HG03342 (cell line): Measurements from ENCODE around the gene UBE2Q1.
"Not testable (repeated sequence)": the region's sequence is repeated elsewhere in the genome, so short reads cannot be mapped to it uniquely, and the experiment has no call there.

Experiments
- ATAC-seq: cut with Tn5 transposase; IDR thresholded peaks from one replicate; pipeline ENCODE4 v1.9.1; 2021; ENCODE audit warnings: mild to moderate bottlenecking, moderate library complexity; ENCODE audit not compliant: unreplicated experiment

UBE2Q1 gene

DNA sequence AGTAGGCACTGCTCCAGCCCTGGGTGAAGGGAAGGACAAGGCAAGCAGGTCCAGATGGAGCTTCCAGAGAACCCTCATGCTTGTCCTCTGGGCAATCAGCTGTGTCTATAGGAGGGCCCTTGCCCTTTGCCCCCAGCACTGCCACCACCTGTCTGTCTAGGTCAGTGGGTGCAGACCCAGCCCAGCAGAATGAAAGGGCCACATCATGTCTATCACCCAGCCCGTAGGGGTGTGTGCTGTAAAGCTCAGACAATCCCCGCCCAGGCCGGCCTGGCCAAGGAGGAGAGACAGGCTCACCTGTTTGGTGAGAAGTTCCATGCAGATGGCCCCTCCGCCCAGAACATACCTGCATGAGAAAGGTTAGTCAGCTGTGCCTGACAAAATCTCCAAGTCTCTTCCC lies 7.0 kb downstream of the UBE2Q1 start:
- ATAC-seq, result no peak

DNA sequence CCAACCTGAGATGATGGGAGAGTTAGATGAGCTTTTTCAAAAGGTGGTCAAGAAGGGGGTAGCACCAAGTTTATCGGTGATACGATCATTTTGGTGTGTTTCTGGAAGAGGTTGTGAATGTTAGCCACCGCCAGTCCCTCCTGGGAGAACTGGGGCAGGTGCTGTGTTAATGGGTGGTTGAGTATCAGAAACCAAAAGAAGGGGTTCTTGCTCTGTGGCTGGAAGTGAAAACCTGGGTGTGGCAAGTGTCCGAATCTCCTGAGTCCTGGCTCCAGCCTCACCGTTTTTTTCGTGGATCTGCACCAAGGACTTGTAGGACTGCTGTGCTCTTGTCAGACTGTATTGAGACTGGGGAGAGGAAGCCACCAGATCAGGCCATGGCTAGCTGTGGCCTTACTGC lies 7.8 kb downstream of the UBE2Q1 start:
- no peak for ATAC-seq

DNA sequence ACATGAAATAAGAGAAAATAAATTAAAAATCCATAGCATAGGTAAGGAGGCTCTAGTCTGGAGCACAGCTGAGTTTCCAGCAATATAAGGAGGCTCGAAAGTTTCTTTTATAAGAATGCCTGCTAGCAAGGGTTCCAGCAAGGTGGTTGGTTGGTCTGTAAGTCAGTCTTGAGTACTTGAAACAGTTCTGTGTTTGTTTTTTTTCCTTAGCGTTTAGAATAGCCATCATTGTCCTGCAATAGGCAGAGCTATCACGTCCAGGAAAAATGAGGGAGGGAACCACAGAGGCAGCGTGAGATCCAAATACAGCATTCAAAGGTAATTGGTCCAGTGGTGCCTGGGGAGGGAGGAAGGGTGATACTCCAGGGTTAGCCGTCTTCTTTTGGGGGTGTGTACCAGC lies 8.4 kb downstream of the UBE2Q1 start:
- no peak for ATAC-seq

DNA sequence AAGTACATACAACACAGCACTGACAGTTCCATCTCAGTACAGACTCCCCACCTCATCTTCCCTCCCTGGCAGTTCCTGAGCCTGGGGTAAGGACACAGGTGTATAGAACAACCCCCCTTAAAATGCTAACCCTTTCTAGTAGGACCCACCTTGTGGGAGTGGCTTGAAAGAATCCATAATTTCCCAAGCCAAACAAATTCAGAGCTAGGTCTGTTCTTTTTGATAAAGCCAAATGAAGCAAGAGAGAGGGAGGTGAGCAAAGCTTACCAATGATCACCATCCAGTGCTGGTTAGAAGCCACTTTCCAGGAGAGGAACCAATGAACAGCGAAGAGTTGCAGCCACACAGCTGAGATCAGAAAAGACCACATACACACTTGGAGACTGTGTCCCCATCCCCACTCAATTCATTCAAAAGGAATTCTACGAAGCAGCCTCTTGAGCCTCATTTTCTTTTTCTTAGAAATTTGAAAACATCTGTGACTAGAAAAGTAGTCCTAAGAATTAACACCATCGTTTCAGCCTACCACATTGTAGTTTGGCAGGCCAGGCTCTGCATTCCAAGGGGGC lies 9.2 kb downstream of the UBE2Q1 start:
- ATAC-seq, result no peak

DNA sequence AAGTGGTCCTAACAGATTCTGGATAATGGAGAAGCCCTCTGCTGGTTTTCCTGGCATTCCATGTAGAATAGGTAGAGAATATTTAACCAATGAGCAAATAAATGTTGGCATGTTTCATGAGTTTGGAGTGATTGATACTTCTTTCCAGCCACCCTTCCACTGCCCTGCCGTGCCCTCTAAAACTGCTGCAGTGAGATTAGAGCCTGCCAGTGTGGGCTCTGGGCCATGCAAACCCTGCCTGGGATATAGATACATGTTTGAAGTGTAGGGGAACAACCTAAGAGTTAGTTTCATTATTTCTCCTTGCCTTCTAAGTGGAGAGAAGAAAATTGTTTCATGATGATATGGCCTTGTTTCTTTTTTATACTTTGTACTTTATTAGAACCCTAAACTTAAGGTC lies 10.4 kb downstream of the UBE2Q1 start:
- no peak for ATAC-seq

- ATAC-seq, result no peak
Observed at GRCh38 chr1:154547105-154547732, 11.2 kb downstream of the UBE2Q1 start.

DNA sequence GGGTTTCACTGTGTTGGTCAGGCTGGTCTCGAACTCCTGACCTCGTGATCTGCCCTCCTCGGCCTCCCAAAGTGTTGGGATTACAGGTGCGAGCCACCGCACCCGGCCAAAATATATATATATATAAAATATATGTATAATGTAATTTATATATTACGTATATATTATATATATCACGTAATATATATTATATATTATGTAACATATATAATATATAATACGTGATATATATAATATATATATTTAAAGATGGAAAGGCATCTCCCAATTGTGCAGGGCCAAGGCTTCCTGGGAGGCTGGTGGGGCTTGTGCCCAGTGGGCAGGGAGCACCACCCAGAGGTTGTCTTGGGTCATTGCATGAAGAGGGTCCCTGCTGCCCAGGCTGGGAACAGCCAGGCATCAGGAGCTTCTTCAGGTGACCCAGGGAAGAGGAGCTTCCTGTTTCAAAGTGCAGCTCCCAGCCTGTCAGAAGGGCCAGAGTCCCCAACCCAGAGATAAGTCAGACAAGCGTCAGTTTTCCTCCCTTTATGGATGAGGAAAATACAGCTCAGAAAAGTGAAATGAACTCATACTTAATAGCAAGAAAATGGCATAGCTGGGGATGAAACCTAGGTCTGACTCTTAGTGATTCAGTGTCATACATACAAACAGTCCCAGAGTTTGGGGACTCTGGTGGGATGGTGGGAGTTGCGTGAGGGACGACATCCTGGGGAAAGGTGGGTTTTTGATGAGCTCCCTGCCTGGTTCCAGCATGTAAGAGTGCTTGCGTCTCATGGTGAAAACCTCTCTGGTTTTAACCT lies 12.0 kb downstream of the UBE2Q1 start:
- ATAC-seq, result no peak

GRCh38 chr1:154541231-154541630 lies 17.2 kb downstream of the UBE2Q1 start:
- ATAC-seq, result no peak

GRCh38 chr1:154539486-154540483 lies 18.7 kb downstream of the UBE2Q1 start:
- ATAC-seq, result no peak

GRCh38 chr1:154536570-154536969 lies 21.9 kb downstream of the UBE2Q1 start:
- no peak for ATAC-seq

DNA sequence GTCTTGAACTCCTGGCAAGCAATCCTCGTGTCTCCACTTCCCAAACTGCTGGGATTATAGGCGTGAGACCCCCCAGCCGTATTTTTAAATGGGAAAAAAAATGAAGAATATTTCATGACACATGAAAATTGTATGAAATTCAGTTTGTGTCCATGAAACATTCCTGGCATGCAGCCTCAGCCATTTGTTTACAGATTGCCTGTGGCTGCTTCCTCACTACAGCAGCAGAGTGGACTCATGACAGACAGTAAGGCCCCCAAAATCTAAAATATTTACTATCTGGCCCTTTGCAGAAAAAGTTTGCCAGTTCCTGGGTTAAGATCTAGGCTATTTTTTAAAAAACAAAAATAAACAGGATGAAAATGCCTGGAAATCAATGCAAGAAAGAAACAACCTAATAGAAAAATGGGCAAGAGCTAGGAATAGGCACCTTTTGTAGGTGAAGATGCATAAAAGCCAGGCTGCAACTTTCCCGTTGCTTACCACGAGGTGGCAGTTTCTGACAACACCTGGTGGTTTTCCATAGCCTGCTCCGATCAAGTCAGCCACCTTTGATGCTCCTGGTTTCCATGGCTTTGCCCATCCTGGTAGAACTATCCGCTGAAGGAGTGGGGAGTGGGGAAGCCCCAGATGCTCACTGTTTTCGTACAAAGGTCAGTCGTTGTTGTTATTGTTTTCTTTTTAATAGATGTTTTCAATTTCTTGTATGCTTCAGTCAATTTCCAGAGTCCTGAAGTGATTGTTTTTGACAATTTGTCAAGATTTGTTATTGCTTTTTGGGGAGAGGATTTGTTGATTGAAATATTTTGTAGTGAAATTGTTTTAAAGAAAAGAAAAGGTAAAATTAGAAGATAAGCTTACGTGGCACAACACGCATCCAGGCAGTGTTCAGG lies 24.3 kb downstream of the UBE2Q1 start:
- no peak for ATAC-seq

- ATAC-seq, result not testable (repeated sequence)
Observed at GRCh38 chr1:154531950-154532349, 26.5 kb downstream of the UBE2Q1 start.

DNA sequence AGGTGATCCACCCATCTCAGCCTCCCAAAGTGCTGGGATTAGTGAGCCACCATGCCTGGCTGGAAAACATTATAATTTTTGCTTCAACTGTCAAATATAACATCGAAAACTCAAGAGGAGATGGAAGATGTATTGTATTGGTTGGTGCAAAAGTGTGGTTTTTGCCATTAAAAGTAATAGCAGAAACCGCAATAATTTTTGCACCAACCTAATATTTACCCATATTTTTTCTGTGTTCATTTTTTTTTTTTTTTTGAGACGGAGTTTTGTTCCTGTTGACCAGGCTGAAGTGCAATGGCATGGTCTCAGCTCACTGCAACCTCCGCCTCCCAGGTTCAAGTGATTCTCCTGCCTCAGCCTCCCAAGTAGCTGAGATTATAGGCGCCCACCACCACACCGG lies 29.2 kb downstream of the UBE2Q1 start:
- ATAC-seq, result no peak

DNA sequence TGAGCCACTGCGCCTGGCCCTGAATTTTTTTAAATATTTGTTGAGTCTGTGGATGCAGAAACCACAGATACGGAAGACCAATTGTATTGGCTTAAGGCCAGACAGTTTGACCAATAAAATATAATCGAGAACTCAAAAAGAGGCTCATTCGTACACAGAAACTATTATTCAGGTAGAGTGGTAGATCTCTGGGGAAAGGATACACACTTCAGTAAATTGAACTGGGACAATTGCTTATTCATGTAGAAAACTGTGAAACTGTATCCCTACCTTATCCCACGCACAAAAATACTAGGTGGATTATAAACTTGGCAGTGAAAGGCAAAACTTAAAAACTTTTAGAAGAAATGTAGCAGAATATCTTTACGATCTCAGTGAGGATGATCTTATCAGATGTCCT lies 31.3 kb downstream of the UBE2Q1 start:
- ATAC-seq, result no peak

GRCh38 chr1:154524881-154525280 lies 33.6 kb downstream of the UBE2Q1 start:
- no peak for ATAC-seq

DNA sequence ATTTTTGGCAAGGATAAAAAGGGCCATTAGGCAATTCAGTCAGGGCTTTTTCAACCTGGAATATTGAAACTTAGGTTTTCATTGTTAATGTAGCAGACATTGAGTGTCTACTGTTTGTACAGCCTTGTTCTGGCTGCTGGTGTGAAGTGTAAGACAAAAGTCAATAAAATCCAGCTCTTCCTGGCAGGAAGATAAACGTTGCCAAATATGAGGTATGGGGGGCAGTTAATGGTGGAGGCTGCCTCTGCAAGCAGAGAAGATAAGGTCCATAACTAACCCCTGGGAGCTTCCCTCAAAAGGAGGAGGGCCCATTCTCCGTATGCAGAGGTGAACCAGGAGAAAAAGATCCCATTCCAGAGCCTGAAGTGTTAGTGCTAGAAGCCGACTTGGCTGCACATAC lies 36.8 kb downstream of the UBE2Q1 start:
- ATAC-seq, result no peak

DNA sequence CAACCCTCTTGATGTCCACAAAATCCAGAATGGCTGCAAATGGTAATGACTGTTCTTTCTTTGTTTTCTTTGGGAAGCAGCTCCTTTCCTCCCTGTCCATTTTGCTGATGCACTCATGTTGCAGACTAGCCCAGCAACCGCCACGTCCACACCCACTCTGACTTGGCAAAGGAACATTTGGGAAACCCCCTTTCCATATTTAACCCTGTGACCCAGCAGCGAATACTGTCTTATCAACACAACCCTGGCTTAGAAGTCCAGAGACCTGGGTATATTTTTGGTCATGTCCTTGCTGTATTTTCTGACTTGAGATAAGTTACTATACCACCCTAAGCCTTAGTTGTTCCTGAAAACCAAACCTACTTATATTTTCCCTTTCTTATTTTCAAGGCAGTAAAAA lies 38.1 kb downstream of the UBE2Q1 start:
- no peak for ATAC-seq

DNA sequence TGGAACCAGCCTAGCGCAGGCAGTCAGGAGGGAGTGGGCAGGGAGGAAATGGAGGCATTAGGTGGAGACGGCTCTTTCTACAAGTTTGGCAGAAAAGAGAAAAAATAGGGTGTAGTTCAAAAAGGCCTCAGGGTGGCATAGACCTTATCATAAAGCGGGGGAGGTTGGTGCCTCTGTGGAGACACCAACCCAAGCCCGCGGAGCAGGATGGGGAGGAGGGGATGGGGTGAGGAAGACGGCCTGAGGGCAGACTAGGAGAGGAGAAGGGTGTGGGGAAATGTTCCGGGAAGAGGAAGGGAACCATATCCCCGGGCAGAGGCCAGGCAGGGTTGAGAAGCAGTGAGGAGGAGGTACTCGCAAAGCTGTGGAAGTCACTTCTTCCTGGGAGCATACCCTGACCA lies 38.9 kb downstream of the UBE2Q1 start:
- no peak for ATAC-seq

- ATAC-seq, result no peak
Observed at GRCh38 chr1:154517661-154518060, 40.8 kb downstream of the UBE2Q1 start.

- no peak for ATAC-seq
Observed at GRCh38 chr1:154514066-154514553, 44.4 kb downstream of the UBE2Q1 start.
